ENCODE measurements around the gene DNM3.

DNA sequence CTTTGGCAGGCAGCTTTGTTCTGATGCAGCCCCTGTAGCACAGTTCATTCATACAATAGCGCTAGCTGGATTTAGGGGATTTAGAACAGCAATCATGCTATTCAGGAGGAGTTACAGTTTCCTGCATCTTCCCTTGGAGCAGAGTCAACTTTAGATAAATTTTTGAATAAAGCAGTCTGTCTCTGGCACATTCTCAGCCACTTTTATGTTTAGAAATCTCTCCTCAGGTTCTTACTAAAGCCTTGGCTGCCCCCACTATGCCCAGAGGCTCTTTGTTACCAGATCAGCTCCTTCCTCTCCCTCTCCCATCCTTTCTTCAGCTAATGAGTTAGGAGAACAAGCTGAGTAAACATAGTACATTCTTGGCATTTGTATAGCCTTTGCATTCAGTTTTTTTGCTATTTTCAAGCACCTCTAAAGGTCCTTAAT, 619.6 kb downstream of the DNM3 start:
- no peak for TF ChIP-seq EZH2 (IDR thresholded peaks at IDR 0.05; ENCODE audit: low read length)
- TF ChIP-seq, protein P1, sequence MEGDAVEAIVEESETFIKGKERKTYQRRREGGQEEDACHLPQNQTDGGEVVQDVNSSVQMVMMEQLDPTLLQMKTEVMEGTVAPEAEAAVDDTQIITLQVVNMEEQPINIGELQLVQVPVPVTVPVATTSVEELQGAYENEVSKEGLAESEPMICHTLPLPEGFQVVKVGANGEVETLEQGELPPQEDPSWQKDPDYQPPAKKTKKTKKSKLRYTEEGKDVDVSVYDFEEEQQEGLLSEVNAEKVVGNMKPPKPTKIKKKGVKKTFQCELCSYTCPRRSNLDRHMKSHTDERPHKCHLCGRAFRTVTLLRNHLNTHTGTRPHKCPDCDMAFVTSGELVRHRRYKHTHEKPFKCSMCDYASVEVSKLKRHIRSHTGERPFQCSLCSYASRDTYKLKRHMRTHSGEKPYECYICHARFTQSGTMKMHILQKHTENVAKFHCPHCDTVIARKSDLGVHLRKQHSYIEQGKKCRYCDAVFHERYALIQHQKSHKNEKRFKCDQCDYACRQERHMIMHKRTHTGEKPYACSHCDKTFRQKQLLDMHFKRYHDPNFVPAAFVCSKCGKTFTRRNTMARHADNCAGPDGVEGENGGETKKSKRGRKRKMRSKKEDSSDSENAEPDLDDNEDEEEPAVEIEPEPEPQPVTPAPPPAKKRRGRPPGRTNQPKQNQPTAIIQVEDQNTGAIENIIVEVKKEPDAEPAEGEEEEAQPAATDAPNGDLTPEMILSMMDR (optimal IDR thresholded peaks at IDR 0.05 in 1 of 3, IDR thresholded peaks at IDR 0.05 in 1 of 3, conservative IDR thresholded peaks at IDR 0.05 in 1 of 3; ENCODE audit: extremely low read depth in 1 of 3, insufficient read depth in 2 of 3, low read length in 3 of 3), result no peak
